ENCODE data around the gene MED28.

Gene MED28

GRCh38 chr4:17680559-17681280, 66.3 kb downstream of the MED28 start:
- Histone ChIP-seq H3K4me1 (ENCODE audit: control insufficient read depth, insufficient read depth, low read length) (no peaks in the 10 kb centered on the region), H3K4me3 (ENCODE audit: low read depth, low read length) (no peak overlapping the region), H3K9me3 (ENCODE audit: control insufficient read depth, insufficient read depth, low read length) (no peaks in the 10 kb centered on the region), H3K9ac (ENCODE audit: low read depth, low read length) (no peak overlapping the region), H3K27me3 (ENCODE audit: control insufficient read depth, insufficient read depth, low read length) (no peaks in the 10 kb centered on the region), H3K36me3 (ENCODE audit: control insufficient read depth, insufficient read depth, low read length) (no peaks in the 10 kb centered on the region)

- Histone ChIP-seq H3K9ac (ENCODE audit: low read depth, low read length) (no peak overlapping the region), H3K4me1 (ENCODE audit: control insufficient read depth, insufficient read depth, low read length) (no peaks in the 10 kb centered on the region), H3K27me3 (ENCODE audit: control insufficient read depth, insufficient read depth, low read length) (no peaks in the 10 kb centered on the region), H3K36me3 (ENCODE audit: control insufficient read depth, insufficient read depth, low read length) (no peaks in the 10 kb centered on the region), H3K4me3 (ENCODE audit: low read depth, low read length) (no peak overlapping the region), H3K9me3 (ENCODE audit: control insufficient read depth, insufficient read depth, low read length) (no peaks in the 10 kb centered on the region)
Observed at GRCh38 chr4:17681281-17682221, 67.1 kb downstream of the MED28 start.

- Histone ChIP-seq H3K36me3 (ENCODE audit: control insufficient read depth, insufficient read depth, low read length) (no peaks in the 10 kb centered on the region), H3K4me3 (ENCODE audit: low read depth, low read length) (no peak overlapping the region), H3K9ac (ENCODE audit: low read depth, low read length) (no peak overlapping the region), H3K27me3 (ENCODE audit: control insufficient read depth, insufficient read depth, low read length) (no peaks in the 10 kb centered on the region), H3K4me1 (ENCODE audit: control insufficient read depth, insufficient read depth, low read length) (no peaks in the 10 kb centered on the region), H3K9me3 (ENCODE audit: control insufficient read depth, insufficient read depth, low read length) (no peaks in the 10 kb centered on the region)
Observed at GRCh38 chr4:17682222-17682566, 67.8 kb downstream of the MED28 start.

All from iPS-15b (cell line).